GM23338 (cell line): Measurements from ENCODE around the gene ATF3. TPM values are rescaled to one million over a fixed set of nuclear protein-coding genes. Genes with fewer than 3 reads are reported as not detected.

Experiments used
- ATAC-seq: fragments of 200-7000 bp; cut with Tn5 transposase; 3 replicates; pipeline ENCODE4 v1.9.1; 2020
- DNase-seq: peaks from one replicate; pipeline ENCODE4 v3.0.0-alpha.2; 2015; ENCODE audit warnings: low spot score
- H2AFZ ChIP-seq: fragments of 200-600 bp; sonication (generic); 2 replicates; pipeline ENCODE4 v1.8.0; 2016; ENCODE audit warnings: antibody characterized with exemption, mild to moderate bottlenecking, moderate library complexity
- H3F3A ChIP-seq: fragments of 200-600 bp; sonication (generic); replicated peaks from 2 replicates; pipeline ENCODE4 v1.8.0; 2017; ENCODE audit warnings: antibody characterized with exemption, mixed run types, low read depth
- H3K27ac ChIP-seq: fragments of 200-600 bp; sonication (generic); 2 replicates; pipeline ENCODE4 v1.6.1; 2016; ENCODE audit warnings: low read depth
- H3K27me3 ChIP-seq: fragments of 200-600 bp; sonication (generic); 2 replicates; pipeline ENCODE4 v1.8.0; 2016; ENCODE audit warnings: mild to moderate bottlenecking, mixed run types, moderate library complexity; ENCODE audit not compliant: insufficient read depth
- H3K36me3 ChIP-seq: fragments of 200-600 bp; sonication (generic); 2 replicates; pipeline ENCODE4 v1.8.0; 2016; ENCODE audit warnings: mild to moderate bottlenecking; ENCODE audit not compliant: insufficient read depth
- H3K4me1 ChIP-seq: fragments of 200-600 bp; sonication (generic); 2 replicates; pipeline ENCODE4 v1.8.0; 2016; ENCODE audit warnings: mild to moderate bottlenecking, moderate library complexity; ENCODE audit not compliant: insufficient read depth
- H3K4me2 ChIP-seq: fragments of 200-600 bp; sonication (generic); 2 replicates; pipeline ENCODE4 v1.7.1; 2017; ENCODE audit warnings: mixed run types
- H3K4me3 ChIP-seq: fragments of 200-600 bp; sonication (generic); 2 replicates; pipeline ENCODE4 v1.6.1; 2016; ENCODE audit warnings: mixed run types
- H3K79me2 ChIP-seq: fragments of 200-600 bp; sonication (generic); replicated peaks from 2 replicates; pipeline ENCODE4 v1.8.0; 2017; ENCODE audit warnings: mild to moderate bottlenecking; ENCODE audit not compliant: insufficient read depth
- H3K9me2 ChIP-seq: fragments of 200-600 bp; sonication (generic); 2 replicates; pipeline ENCODE4 v1.8.0; 2017; ENCODE audit not compliant: insufficient read depth
- H4K20me1 ChIP-seq: fragments of 200-600 bp; sonication (generic); replicated peaks from 2 replicates; pipeline ENCODE4 v1.8.0; 2017; ENCODE audit warnings: mild to moderate bottlenecking; ENCODE audit not compliant: insufficient read depth
- H3K27ac Mint-ChIP-seq: 2 replicates; pipeline ENCODE4 v1.8.0; 2020; ENCODE audit warnings: inconsistent platforms, mild to moderate bottlenecking, moderate library complexity, mixed read lengths
- H3K27me3 Mint-ChIP-seq: 3 replicates; pipeline ENCODE4 v1.8.0; 2022; ENCODE audit warnings: low read depth, mild to moderate bottlenecking, moderate library complexity, mixed read lengths, inconsistent platforms; ENCODE audit not compliant: insufficient read depth, poor library complexity
- H3K36me3 Mint-ChIP-seq: 3 replicates; pipeline ENCODE4 v1.8.0; 2021; ENCODE audit warnings: low read depth, mild to moderate bottlenecking, inconsistent platforms, moderate library complexity, mixed read lengths
- H3K4me1 Mint-ChIP-seq: 3 replicates; pipeline ENCODE4 v1.8.0; 2020; ENCODE audit warnings: mild to moderate bottlenecking, inconsistent platforms, mixed read lengths
- H3K4me3 Mint-ChIP-seq: 3 replicates; pipeline ENCODE4 v1.8.0; 2021; ENCODE audit warnings: moderate library complexity, mild to moderate bottlenecking, inconsistent platforms, mixed read lengths
- H3K9me3 Mint-ChIP-seq: 3 replicates; pipeline ENCODE4 v1.8.0; 2020; ENCODE audit warnings: moderate library complexity, mild to moderate bottlenecking, inconsistent platforms, mixed read lengths
- EZH2 ChIP-seq: fragments of 200-600 bp; sonication (generic); IDR thresholded peaks from one replicate; pipeline ENCODE4 v1.8.0; 2017; ENCODE audit warnings: antibody characterized with exemption, mild to moderate bottlenecking, low read depth; ENCODE audit not compliant: unreplicated experiment
- JUNB ChIP-seq: IDR thresholded peaks from one replicate; pipeline ENCODE4 v1.6.1; 2016; ENCODE audit warnings: antibody characterized with exemption; ENCODE audit not compliant: unreplicated experiment
- NANOG ChIP-seq: IDR thresholded peaks from 2 replicates; pipeline ENCODE4 v1.6.1; 2016; ENCODE audit warnings: antibody characterized with exemption, borderline replicate concordance
- POLR2AphosphoS5 ChIP-seq: IDR thresholded peaks from 2 replicates; pipeline ENCODE4 v1.6.1; 2016; ENCODE audit warnings: antibody characterized with exemption, low read depth
- REST ChIP-seq: IDR thresholded peaks from one replicate; pipeline ENCODE4 v1.6.1; 2018; ENCODE audit warnings: antibody characterized with exemption; ENCODE audit not compliant: unreplicated experiment
- STAT1 ChIP-seq: IDR thresholded peaks from one replicate; pipeline ENCODE4 v1.6.1; 2016; ENCODE audit warnings: antibody characterized with exemption; ENCODE audit not compliant: unreplicated experiment
- ZNF331 ChIP-seq: fragments of 250-450 bp; sonication (Bioruptor Pico); IDR thresholded peaks from 2 replicates; pipeline ENCODE4 v1.5.0; 2020; ENCODE audit warnings: low read depth, mild to moderate bottlenecking, moderate library complexity
- ZNF462 ChIP-seq: fragments of 250-450 bp; sonication (Bioruptor Pico); IDR thresholded peaks from 2 replicates; pipeline ENCODE4 v1.5.0; 2020; ENCODE audit warnings: mild to moderate bottlenecking, moderate library complexity
- polyA plus RNA-seq: library from polyadenylated mRNA; unstranded; fragments of >200 nt; fragmentation: Nextera tagmentation; extraction: Ambion mirVana; gene quantifications from 2 replicates; pipeline ENCODE4 v1.2.1, GENCODE V29; 2016
- total RNA-seq: library from RNA; depleted of rRNA; stranded (reverse); fragments of >200 nt; shearing (Covaris generic); gene quantifications from 2 replicates; pipeline ENCODE4 v1.2.3, GENCODE V29; 2014
- TF ChIP-seq, protein P1 (sequence below): IDR thresholded peaks from 2 replicates; pipeline ENCODE4 v1.6.1; 2016; ENCODE audit warnings: antibody characterized with exemption

Gene ATF3
- total and polyA plus RNA-seq, 2 experiments from 2014 or later = 12.6 to 17.2 TPM

DNA sequence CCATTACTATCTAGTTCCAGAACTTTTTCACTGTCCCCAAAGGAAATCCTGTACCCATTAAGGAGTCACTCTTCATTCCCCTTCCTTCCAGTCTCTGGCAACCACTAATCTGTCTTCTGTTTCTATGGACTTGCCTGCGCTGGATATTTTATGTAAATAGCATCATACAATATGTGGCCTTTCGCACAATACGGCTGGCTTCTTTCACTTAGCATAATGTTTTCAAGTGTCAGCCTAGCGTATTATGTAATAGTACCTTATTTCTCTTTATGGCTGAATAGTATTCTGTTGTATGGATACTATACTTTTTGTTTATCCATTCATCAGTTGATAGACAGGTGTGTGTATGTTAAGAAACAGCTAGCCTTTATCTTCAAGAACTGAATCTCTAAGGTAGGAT is 14.3 kb downstream of the ATF3 start:
- Mint-ChIP-seq H3K36me3 (peaks cover 29% of the 10 kb centered on the region), H3K9me3 (no peaks in the 10 kb centered on the region), H3K4me1 (peaks cover 6% of the 10 kb centered on the region), H3K27me3 (peaks cover 5% of the 10 kb centered on the region), H3K27ac (no peak overlapping the region), H3K4me3 (no peak overlapping the region)
- ATAC-seq (no peak), DNase-seq (no peak)
- no peaks in the 10 kb centered on the region for H3K9me2 ChIP-seq
- H3K36me3 ChIP-seq = peaks cover 22% of the 10 kb centered on the region
- no peaks in the 10 kb centered on the region for H3K4me1 ChIP-seq
- no peaks in the 10 kb centered on the region for H3K27me3 ChIP-seq
- 0 out of 2 replicates have a peak, but pooled peaks cover 6% of the 10 kb centered on the region for H4K20me1 ChIP-seq
- no peak for TF ChIP-seq ZNF331 (CRISPR knock-in tag)
- TF ChIP-seq JUNB = no peak
- TF ChIP-seq REST = no peak
- no peak for TF ChIP-seq NANOG
- TF ChIP-seq STAT1 = no peak
- no peak for TF ChIP-seq EZH2
- TF ChIP-seq, protein P1, sequence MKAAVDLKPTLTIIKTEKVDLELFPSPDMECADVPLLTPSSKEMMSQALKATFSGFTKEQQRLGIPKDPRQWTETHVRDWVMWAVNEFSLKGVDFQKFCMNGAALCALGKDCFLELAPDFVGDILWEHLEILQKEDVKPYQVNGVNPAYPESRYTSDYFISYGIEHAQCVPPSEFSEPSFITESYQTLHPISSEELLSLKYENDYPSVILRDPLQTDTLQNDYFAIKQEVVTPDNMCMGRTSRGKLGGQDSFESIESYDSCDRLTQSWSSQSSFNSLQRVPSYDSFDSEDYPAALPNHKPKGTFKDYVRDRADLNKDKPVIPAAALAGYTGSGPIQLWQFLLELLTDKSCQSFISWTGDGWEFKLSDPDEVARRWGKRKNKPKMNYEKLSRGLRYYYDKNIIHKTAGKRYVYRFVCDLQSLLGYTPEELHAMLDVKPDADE = no peak
- no peak for TF ChIP-seq POLR2AphosphoS5
- TF ChIP-seq ZNF462 (CRISPR knock-in tag) = no peak
- no peaks in the 10 kb centered on the region for H3K79me2 ChIP-seq
- H3K4me3 ChIP-seq = no peak overlapping the region
- no peak overlapping the region for H2AFZ ChIP-seq
- no peaks in the 10 kb centered on the region for H3F3A ChIP-seq
- H3K27ac ChIP-seq = no peak overlapping the region
- H3K4me2 ChIP-seq = no peak overlapping the region
